MCF 10A (cell line): ENCODE results near the gene ATP6AP1. TPM values are rescaled to one million over a fixed set of nuclear protein-coding genes. Genes with fewer than 3 reads are reported as not detected.

Experiments
- BruUV-seq: library from RNA; stranded (reverse); fragments of 400-500 nt; replicated peaks from 2 replicates; lab custom pipeline; 2021; lab: Mats Ljungman, UMichigan
- CTCF ChIA-PET: fragments of 300-600 bp; sonication (Branson Sonifier 250); formaldehyde crosslinking; extraction: SDS; loops from one replicate; lab custom pipeline; 2021; ENCODE audit warnings: antibody characterized with exemption, inconsistent platforms; lab: Yijun Ruan, JAX
- POLR2A ChIA-PET: fragments of 300-600, 350-650 bp; sonication (Branson Sonifier 250); formaldehyde crosslinking; extraction: SDS; loops from one replicate; lab custom pipeline; 2020; ENCODE audit warnings: antibody characterized with exemption, inconsistent platforms; lab: Yijun Ruan, JAX
- DNase-seq: peaks from one replicate; pipeline ENCODE4 v3.0.0-alpha.2; 2018; ENCODE audit not compliant: unreplicated experiment
- H3K27ac Mint-ChIP-seq: one replicate; pipeline ENCODE4 v1.8.0; 2022; ENCODE audit warnings: mild to moderate bottlenecking, low read depth, mixed read lengths; ENCODE audit not compliant: unreplicated experiment
- H3K27me3 Mint-ChIP-seq: one replicate; pipeline ENCODE4 v1.8.0; 2022; ENCODE audit warnings: mixed read lengths; ENCODE audit not compliant: insufficient read depth, unreplicated experiment
- H3K36me3 Mint-ChIP-seq: one replicate; pipeline ENCODE4 v1.8.0; 2022; ENCODE audit warnings: mild to moderate bottlenecking, moderate library complexity, mixed read lengths; ENCODE audit not compliant: insufficient read depth, unreplicated experiment
- H3K4me1 Mint-ChIP-seq: one replicate; pipeline ENCODE4 v1.8.0; 2022; ENCODE audit warnings: mixed read lengths; ENCODE audit not compliant: insufficient read depth, unreplicated experiment
- H3K4me3 Mint-ChIP-seq: one replicate; pipeline ENCODE4 v1.8.0; 2022; ENCODE audit warnings: mild to moderate bottlenecking, moderate library complexity, mixed read lengths; ENCODE audit not compliant: unreplicated experiment
- H3K9me3 Mint-ChIP-seq: one replicate; pipeline ENCODE4 v1.8.0; 2022; ENCODE audit warnings: mixed read lengths; ENCODE audit not compliant: unreplicated experiment
- CTCF ChIP-seq: fragments of 200-600 bp; IDR thresholded peaks from one replicate; pipeline ENCODE4 v1.8.0; 2022; ENCODE audit warnings: antibody characterized with exemption, mild to moderate bottlenecking; ENCODE audit not compliant: unreplicated experiment
- intact Hi-C: fragments of 100-400 bp; cut with micrococcal nuclease; formaldehyde crosslinking; loops from 2 replicates; pipeline ENCODE4 v1.14.1; 2022
- total RNA-seq: library from RNA; stranded (reverse); gene quantifications from 2 replicates; pipeline ENCODE4 v1.2.3, GENCODE V29; 2022

Gene ATP6AP1
- total RNA-seq, 1 experiment from 2014 or later = 48.7 TPM

DNA sequence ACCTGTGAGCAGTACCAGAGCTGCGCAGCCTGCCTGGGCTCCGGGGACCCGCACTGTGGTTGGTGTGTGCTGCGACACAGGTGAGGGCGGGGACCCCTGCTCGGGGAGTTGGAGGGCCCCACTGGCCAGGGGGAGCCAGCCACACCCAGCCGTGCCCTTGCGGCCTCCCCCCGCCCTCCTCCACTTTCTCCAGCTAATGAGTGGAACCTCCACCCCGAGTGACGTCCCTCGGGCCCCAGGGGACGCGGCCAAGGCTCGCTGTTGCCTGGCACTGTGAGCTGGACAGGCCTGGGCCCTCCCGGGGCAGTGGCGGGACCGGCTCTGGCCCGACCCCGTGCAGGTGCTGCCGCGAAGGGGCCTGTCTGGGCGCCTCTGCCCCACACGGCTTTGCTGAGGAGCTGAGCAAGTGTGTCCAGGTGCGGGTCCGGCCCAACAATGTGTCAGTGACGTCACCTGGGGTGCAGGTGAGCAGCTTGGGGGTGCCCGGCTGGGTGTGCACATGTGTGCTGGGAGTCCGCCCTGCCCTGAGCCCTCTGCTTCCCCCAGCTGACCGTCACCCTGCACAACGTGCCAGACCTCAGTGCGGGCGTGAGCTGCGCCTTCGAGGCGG is 35.2 kb downstream of the ATP6AP1 start:
- peaks cover 18% of the 10 kb centered on the region for H3K36me3 Mint-ChIP-seq
- POLR2A ChIA-PET = no interaction called here
- peaks cover 4% of the 10 kb centered on the region for H3K4me1 Mint-ChIP-seq
- intact Hi-C loops = no loop called here
- peaks cover 7% of the 10 kb centered on the region for H3K27me3 Mint-ChIP-seq
- no peak for DNase-seq
- H3K4me3 Mint-ChIP-seq = no peak overlapping the region
- CTCF ChIA-PET = interaction anchor here (0.5 to 0.6 kb wide), 2 partner anchors 1504 to 1539 kb away, joined by 3 read pairs; no protein-coding TSS in a partner anchor
- no peak for TF ChIP-seq CTCF
- no peak overlapping the region for H3K27ac Mint-ChIP-seq
- BruUV-seq = no TSS peak
- H3K9me3 Mint-ChIP-seq = no peaks in the 10 kb centered on the region

- DNase-seq = no peak
- Mint-ChIP-seq H3K4me3 (no peak overlapping the region), H3K9me3 (no peaks in the 10 kb centered on the region), H3K4me1 (peaks cover 4% of the 10 kb centered on the region), H3K27me3 (peaks cover 7% of the 10 kb centered on the region), H3K36me3 (peaks cover 26% of the 10 kb centered on the region), H3K27ac (no peak overlapping the region)
- ChIA-PET CTCF (no interaction called here), POLR2A (no interaction called here)
- intact Hi-C loops = no loop called here
- no TSS peak for BruUV-seq
- no peak for TF ChIP-seq CTCF
Observed at GRCh38 chrX:154464806-154465365, 36.4 kb downstream of the ATP6AP1 start.

DNA sequence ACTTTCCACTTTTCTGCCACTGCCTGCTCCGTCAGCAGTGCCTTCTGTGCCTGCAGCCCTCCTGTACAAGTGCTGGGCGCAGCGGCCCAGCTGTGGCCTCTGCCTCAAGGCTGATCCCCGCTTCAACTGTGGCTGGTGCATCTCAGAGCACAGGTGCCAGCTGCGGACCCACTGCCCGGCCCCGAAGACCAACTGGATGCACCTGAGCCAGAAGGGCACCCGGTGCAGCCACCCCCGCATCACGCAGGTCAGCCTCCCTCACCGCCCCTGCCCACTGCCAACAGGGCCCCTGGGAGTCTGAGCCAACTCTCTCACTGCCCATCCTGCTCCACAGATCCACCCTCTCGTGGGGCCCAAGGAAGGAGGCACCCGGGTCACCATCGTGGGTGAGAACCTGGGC is 37.1 kb downstream of the ATP6AP1 start:
- DNase-seq = no peak
- no peaks in the 10 kb centered on the region for H3K9me3 Mint-ChIP-seq
- no peak overlapping the region for H3K4me3 Mint-ChIP-seq
- POLR2A ChIA-PET = no interaction called here
- peaks cover 26% of the 10 kb centered on the region for H3K36me3 Mint-ChIP-seq
- no TSS peak for BruUV-seq
- CTCF ChIA-PET = interaction anchor here (0.7 kb wide), 1 partner anchor 1228 kb away, joined by 3 read pairs; no protein-coding TSS in a partner anchor
- TF ChIP-seq CTCF = no peak
- intact Hi-C loops = no loop called here
- peaks cover 4% of the 10 kb centered on the region for H3K4me1 Mint-ChIP-seq
- peaks cover 7% of the 10 kb centered on the region for H3K27me3 Mint-ChIP-seq
- no peak overlapping the region for H3K27ac Mint-ChIP-seq

DNA sequence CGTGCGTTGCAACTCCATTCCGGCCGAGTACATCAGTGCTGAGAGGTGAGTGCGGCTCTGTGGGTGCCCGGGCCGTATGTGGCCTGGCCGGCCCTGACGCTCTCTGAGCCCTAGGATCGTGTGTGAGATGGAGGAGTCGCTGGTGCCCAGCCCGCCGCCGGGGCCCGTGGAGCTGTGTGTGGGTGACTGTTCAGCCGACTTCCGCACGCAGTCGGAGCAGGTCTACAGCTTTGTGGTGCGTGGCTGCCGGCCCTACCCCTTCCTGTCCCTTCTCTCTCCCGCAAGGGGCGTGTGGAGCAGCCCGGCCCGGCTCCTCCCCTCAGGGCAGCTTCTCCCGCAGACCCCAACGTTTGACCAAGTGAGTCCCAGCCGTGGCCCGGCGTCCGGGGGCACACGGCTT is 37.6 kb downstream of the ATP6AP1 start:
- H3K9me3 Mint-ChIP-seq = no peaks in the 10 kb centered on the region
- H3K27ac Mint-ChIP-seq = no peak overlapping the region
- ChIA-PET CTCF (interaction anchor here (0.7 kb wide), 1 partner anchor 1229 kb away, joined by 3 read pairs; no protein-coding TSS in a partner anchor), POLR2A (no interaction called here)
- peaks cover 26% of the 10 kb centered on the region for H3K36me3 Mint-ChIP-seq
- peaks cover 4% of the 10 kb centered on the region for H3K4me1 Mint-ChIP-seq
- peaks cover 7% of the 10 kb centered on the region for H3K27me3 Mint-ChIP-seq
- no TSS peak for BruUV-seq
- no peak overlapping the region for H3K4me3 Mint-ChIP-seq
- no peak for DNase-seq
- TF ChIP-seq CTCF = no peak
- intact Hi-C loops = no loop called here
